ENCODE measurements around the gene KDM8.

Gene KDM8

DNA sequence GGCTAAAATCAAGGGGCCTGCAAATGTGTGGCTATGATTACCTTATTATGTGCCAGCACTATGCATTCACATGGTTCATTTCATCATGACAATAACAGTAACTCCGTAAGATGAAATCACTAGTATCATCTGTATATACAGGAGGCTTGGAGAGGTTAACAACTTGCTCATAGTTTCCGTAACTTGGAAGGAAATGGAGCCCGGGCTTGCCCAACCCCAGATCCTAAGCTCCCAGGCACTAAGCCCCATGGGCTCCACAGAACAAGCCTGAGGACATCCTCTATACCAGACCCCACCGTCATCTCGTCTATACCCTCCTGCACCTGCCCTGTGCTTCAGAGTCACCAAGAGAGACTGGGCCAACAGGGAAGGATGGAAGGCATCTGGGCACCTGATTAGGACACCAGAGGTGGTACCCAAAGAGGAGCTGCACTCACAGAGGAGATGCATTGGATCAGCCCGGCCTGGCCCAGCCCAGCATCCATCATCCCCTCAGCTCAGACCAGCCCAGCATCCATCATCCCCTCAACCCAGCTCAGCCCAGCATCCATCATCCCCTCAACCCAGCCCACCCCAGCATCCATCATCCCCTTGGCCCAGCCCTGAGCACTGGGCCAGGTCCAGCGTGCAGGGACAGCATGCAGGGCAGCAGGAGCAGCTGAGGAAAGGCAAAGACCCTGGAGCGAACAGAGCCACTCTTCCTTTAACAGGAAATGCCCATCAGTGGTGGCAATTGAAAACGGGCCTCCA is 36.8 kb downstream of the KDM8 start:
- ChIA-PET POLR2A (no interaction called here), CTCF (interaction anchor here (0.6 to 1.2 kb wide), 2 partner anchors 21 to 127 kb away, joined by 3 read pairs; no protein-coding TSS in a partner anchor)
- TF ChIP-seq ZNF529 (tag by site-specific recombination; IDR thresholded peaks at IDR 0.05; ENCODE audit: insufficient replicate concordance) (no peak), RBAK (tag by site-specific recombination; IDR thresholded peaks at IDR 0.05) (no peak), ZNF571 (tag by site-specific recombination; IDR thresholded peaks at IDR 0.05) (no peak), ZNF629 (tag by site-specific recombination; IDR thresholded peaks at IDR 0.05) (no peak), ZNF624 (tag by site-specific recombination; IDR thresholded peaks at IDR 0.05) (no peak)
- TF ChIP-seq, protein P1, sequence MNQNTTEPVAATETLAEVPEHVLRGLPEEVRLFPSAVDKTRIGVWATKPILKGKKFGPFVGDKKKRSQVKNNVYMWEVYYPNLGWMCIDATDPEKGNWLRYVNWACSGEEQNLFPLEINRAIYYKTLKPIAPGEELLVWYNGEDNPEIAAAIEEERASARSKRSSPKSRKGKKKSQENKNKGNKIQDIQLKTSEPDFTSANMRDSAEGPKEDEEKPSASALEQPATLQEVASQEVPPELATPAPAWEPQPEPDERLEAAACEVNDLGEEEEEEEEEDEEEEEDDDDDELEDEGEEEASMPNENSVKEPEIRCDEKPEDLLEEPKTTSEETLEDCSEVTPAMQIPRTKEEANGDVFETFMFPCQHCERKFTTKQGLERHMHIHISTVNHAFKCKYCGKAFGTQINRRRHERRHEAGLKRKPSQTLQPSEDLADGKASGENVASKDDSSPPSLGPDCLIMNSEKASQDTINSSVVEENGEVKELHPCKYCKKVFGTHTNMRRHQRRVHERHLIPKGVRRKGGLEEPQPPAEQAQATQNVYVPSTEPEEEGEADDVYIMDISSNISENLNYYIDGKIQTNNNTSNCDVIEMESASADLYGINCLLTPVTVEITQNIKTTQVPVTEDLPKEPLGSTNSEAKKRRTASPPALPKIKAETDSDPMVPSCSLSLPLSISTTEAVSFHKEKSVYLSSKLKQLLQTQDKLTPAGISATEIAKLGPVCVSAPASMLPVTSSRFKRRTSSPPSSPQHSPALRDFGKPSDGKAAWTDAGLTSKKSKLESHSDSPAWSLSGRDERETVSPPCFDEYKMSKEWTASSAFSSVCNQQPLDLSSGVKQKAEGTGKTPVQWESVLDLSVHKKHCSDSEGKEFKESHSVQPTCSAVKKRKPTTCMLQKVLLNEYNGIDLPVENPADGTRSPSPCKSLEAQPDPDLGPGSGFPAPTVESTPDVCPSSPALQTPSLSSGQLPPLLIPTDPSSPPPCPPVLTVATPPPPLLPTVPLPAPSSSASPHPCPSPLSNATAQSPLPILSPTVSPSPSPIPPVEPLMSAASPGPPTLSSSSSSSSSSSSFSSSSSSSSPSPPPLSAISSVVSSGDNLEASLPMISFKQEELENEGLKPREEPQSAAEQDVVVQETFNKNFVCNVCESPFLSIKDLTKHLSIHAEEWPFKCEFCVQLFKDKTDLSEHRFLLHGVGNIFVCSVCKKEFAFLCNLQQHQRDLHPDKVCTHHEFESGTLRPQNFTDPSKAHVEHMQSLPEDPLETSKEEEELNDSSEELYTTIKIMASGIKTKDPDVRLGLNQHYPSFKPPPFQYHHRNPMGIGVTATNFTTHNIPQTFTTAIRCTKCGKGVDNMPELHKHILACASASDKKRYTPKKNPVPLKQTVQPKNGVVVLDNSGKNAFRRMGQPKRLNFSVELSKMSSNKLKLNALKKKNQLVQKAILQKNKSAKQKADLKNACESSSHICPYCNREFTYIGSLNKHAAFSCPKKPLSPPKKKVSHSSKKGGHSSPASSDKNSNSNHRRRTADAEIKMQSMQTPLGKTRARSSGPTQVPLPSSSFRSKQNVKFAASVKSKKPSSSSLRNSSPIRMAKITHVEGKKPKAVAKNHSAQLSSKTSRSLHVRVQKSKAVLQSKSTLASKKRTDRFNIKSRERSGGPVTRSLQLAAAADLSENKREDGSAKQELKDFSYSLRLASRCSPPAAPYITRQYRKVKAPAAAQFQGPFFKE (tag by site-specific recombination; IDR thresholded peaks at IDR 0.05; ENCODE audit: borderline replicate concordance) = no peak
- H3K27ac ChIP-seq (ENCODE audit: extremely low read depth, low read depth, low read length) = no peak overlapping the region
- H3K9me3 ChIP-seq (ENCODE audit: control insufficient read depth, insufficient read depth, low read depth, low read length) = no peaks in the 10 kb centered on the region
- no peak overlapping the region for H3K4me3 ChIP-seq (ENCODE audit: low read depth, low read length)
- H3K36me3 ChIP-seq (ENCODE audit: control insufficient read depth in 2 of 2, insufficient read depth in 1 of 2, low read length in 2 of 2) = no peaks in the 10 kb centered on the region
- H3K4me1 ChIP-seq (ENCODE audit: control insufficient read depth, insufficient read depth, low read length) = peaks cover 6% of the 10 kb centered on the region; the same call in 1 of the 2 replicates

DNA sequence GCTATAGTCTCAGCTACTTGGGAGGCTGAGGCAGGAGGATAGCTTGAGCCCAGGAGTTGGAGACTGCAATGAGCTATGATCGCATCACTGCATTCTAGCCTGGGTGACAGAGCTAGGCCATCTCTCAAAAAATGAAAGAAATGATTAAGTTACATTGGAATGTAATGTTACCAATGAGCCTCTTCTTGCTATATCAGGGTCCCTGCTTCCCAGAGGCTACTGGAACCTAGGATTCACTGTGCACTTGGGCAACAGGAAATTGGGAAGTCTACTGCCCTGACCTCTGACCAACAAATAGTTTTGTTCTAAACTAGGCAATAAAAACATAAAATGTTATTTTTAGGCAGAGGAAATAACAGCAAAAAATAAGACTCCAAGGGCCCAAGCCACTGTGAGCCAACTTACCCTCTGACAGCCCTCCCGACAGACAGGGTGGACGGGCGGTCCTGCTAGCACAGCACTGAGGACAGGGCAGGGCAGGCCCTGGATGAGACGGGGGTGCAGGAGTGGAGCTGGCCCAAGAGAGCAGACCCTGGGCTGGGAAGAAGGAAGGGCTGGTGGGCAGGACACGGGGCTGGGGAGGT is 37.7 kb downstream of the KDM8 start:
- CTCF ChIA-PET = interaction anchor here (0.6 to 1.1 kb wide), 3 partner anchors 9 to 126 kb away, joined by 3 read pairs; no protein-coding TSS in a partner anchor
- POLR2A ChIA-PET = no interaction called here
- no peaks in the 10 kb centered on the region for H3K36me3 ChIP-seq (ENCODE audit: control insufficient read depth in 2 of 2, insufficient read depth in 1 of 2, low read length in 2 of 2)
- no peaks in the 10 kb centered on the region for H3K9me3 ChIP-seq (ENCODE audit: control insufficient read depth, insufficient read depth, low read depth, low read length)
- H3K27ac ChIP-seq (ENCODE audit: extremely low read depth, low read depth, low read length) = no peak overlapping the region
- H3K4me1 ChIP-seq (ENCODE audit: control insufficient read depth, insufficient read depth, low read length) = 0 out of 2 replicates have a peak, but pooled peaks cover 2% of the 10 kb centered on the region
- no peak overlapping the region for H3K4me3 ChIP-seq (ENCODE audit: low read depth, low read length)
- TF ChIP-seq ZNF660 (tag by site-specific recombination; IDR thresholded peaks at IDR 0.05) = no peak
- no peak for TF ChIP-seq ZFHX2 (tag by site-specific recombination; conservative IDR thresholded peaks at IDR 0.05)
- no peak for TF ChIP-seq ZNF114 (tag by site-specific recombination; IDR thresholded peaks at IDR 0.05)
- TF ChIP-seq, protein P2, sequence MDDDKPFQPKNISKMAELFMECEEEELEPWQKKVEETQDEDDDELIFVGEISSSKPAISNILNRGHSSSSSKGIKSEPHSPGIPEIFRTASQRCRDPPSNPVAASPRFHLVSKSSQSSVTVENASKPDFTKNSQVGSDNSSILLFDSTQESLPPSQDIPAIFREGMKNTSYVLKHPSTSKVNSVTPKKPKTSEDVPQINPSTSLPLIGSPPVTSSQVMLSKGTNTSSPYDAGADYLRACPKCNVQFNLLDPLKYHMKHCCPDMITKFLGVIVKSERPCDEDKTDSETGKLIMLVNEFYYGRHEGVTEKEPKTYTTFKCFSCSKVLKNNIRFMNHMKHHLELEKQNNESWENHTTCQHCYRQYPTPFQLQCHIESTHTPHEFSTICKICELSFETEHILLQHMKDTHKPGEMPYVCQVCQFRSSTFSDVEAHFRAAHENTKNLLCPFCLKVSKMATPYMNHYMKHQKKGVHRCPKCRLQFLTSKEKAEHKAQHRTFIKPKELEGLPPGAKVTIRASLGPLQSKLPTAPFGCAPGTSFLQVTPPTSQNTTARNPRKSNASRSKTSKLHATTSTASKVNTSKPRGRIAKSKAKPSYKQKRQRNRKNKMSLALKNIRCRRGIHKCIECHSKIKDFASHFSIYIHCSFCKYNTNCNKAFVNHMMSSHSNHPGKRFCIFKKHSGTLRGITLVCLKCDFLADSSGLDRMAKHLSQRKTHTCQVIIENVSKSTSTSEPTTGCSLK (tag by site-specific recombination; IDR thresholded peaks at IDR 0.05) = no peak
- TF ChIP-seq ZNF311 (tag by site-specific recombination; IDR thresholded peaks at IDR 0.05; ENCODE audit: borderline replicate concordance) = no peak
- TF ChIP-seq HOXC10 (CRISPR knock-in tag; IDR thresholded peaks at IDR 0.05) = no peak
- TF ChIP-seq ZNF121 (tag by site-specific recombination; IDR thresholded peaks at IDR 0.05) = no peak
- no peak for TF ChIP-seq ZNF23 (tag by site-specific recombination; IDR thresholded peaks at IDR 0.05; ENCODE audit: borderline replicate concordance)
- no peak for TF ChIP-seq ZBTB7A (tag by site-specific recombination; IDR thresholded peaks at IDR 0.05; ENCODE audit: low read depth)
- no peak for TF ChIP-seq ZNF792 (tag by site-specific recombination; IDR thresholded peaks at IDR 0.05)
- TF ChIP-seq ZNF350 (tag by site-specific recombination; IDR thresholded peaks at IDR 0.05) = no peak
- no peak for TF ChIP-seq IKZF3 (tag by site-specific recombination; IDR thresholded peaks at IDR 0.05)
- TF ChIP-seq, protein P3, sequence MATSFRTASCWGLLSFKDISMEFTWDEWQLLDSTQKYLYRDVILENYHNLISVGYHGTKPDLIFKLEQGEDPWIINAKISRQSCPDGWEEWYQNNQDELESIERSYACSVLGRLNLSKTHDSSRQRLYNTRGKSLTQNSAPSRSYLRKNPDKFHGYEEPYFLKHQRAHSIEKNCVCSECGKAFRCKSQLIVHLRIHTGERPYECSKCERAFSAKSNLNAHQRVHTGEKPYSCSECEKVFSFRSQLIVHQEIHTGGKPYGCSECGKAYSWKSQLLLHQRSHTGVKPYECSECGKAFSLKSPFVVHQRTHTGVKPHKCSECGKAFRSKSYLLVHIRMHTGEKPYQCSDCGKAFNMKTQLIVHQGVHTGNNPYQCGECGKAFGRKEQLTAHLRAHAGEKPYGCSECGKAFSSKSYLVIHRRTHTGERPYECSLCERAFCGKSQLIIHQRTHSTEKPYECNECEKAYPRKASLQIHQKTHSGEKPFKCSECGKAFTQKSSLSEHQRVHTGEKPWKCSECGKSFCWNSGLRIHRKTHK (tag by site-specific recombination; IDR thresholded peaks at IDR 0.05) = no peak
- TF ChIP-seq EGR2 (tag by site-specific recombination; IDR thresholded peaks at IDR 0.05; ENCODE audit: low read depth) = no peak
- no peak for TF ChIP-seq ZNF623 (tag by site-specific recombination; IDR thresholded peaks at IDR 0.05)
